ENCODE data around the gene RBM38. TPM values are rescaled to one million over a fixed set of nuclear protein-coding genes. Genes with fewer than 3 reads are reported as not detected.

The RBM38 gene
- total and polyA plus RNA-seq, 10 of the 15 experiments (the other 5 are each of a cell fraction or from before 2014, with no cell fraction given), result 0.32 to 118 (median 25.2) TPM

GRCh38 chr20:57400231-57400701 lies 9.1 kb downstream of the RBM38 start (continued):
- no peak for TF ChIP-seq JUND (IDR thresholded peaks at IDR 0.05; ENCODE audit: low read depth, low read length)
- TF ChIP-seq NRF1 (conservative IDR thresholded peaks at IDR 0.05; ENCODE audit: low read depth, low read length), result no peak
- TF ChIP-seq DPF2 (IDR thresholded peaks at IDR 0.05), result no peak
- TF ChIP-seq MYC (IDR thresholded peaks at IDR 0.05; ENCODE audit: insufficient read depth, insufficient read length, insufficient replicate concordance, low read length, severe bottlenecking), result no peak
- peak; percentile 59 for TF ChIP-seq RAD21 (IDR thresholded peaks at IDR 0.05; ENCODE audit: insufficient read depth, low read depth, low read length)
- no peak; the same call in 1 of the 2 replicates for TF ChIP-seq POLR2A (IDR thresholded peaks at IDR 0.05; ENCODE audit: low read depth, low read length)
- no peak for TF ChIP-seq ZBTB33 (IDR thresholded peaks at IDR 0.05)
- TF ChIP-seq TCF3 (IDR thresholded peaks at IDR 0.05; ENCODE audit: borderline replicate concordance, insufficient read depth, low read depth, low read length), result 0 out of 2 replicates have a peak, but pooled peaks have one; percentile 22
- 0 out of 2 replicates have a peak, but pooled peaks have one; percentile 21 for TF ChIP-seq IRF4 (IDR thresholded peaks at IDR 0.05; ENCODE audit: low read depth, low read length)
- TF ChIP-seq MXI1 (IDR thresholded peaks at IDR 0.05; ENCODE audit: low read depth, low read length), result peak; percentile 18
- peak; percentile 92 for TF ChIP-seq BACH1 (IDR thresholded peaks at IDR 0.05; ENCODE audit: borderline replicate concordance)
- TF ChIP-seq, protein P1, sequence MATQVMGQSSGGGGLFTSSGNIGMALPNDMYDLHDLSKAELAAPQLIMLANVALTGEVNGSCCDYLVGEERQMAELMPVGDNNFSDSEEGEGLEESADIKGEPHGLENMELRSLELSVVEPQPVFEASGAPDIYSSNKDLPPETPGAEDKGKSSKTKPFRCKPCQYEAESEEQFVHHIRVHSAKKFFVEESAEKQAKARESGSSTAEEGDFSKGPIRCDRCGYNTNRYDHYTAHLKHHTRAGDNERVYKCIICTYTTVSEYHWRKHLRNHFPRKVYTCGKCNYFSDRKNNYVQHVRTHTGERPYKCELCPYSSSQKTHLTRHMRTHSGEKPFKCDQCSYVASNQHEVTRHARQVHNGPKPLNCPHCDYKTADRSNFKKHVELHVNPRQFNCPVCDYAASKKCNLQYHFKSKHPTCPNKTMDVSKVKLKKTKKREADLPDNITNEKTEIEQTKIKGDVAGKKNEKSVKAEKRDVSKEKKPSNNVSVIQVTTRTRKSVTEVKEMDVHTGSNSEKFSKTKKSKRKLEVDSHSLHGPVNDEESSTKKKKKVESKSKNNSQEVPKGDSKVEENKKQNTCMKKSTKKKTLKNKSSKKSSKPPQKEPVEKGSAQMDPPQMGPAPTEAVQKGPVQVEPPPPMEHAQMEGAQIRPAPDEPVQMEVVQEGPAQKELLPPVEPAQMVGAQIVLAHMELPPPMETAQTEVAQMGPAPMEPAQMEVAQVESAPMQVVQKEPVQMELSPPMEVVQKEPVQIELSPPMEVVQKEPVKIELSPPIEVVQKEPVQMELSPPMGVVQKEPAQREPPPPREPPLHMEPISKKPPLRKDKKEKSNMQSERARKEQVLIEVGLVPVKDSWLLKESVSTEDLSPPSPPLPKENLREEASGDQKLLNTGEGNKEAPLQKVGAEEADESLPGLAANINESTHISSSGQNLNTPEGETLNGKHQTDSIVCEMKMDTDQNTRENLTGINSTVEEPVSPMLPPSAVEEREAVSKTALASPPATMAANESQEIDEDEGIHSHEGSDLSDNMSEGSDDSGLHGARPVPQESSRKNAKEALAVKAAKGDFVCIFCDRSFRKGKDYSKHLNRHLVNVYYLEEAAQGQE (IDR thresholded peaks at IDR 0.05; ENCODE audit: low read depth, low read length), result no peak
- peak; percentile 46; the same call in 1 of the 3 replicates for TF ChIP-seq POU2F2 (IDR thresholded peaks at IDR 0.05; ENCODE audit: borderline replicate concordance, low read depth, low read length)
- TF ChIP-seq NR2C2 (IDR thresholded peaks at IDR 0.05; ENCODE audit: borderline replicate concordance, control insufficient read depth, insufficient read length, low read depth), result no peak
- TF ChIP-seq NFXL1 (IDR thresholded peaks at IDR 0.05; ENCODE audit: borderline replicate concordance), result no peak
- TF ChIP-seq ZSCAN29 (IDR thresholded peaks at IDR 0.05), result no peak
- no peak for TF ChIP-seq TAF1 (IDR thresholded peaks at IDR 0.05; ENCODE audit: borderline replicate concordance, low read depth, low read length)
- TF ChIP-seq CREM (IDR thresholded peaks at IDR 0.05; ENCODE audit: low read depth), result no peak
- no peak for TF ChIP-seq RFX5 (IDR thresholded peaks at IDR 0.05; ENCODE audit: low read depth, low read length)
- TF ChIP-seq IRF3 (IDR thresholded peaks at IDR 0.05), result no peak
- TF ChIP-seq PML (IDR thresholded peaks at IDR 0.05; ENCODE audit: low read length), result no peak
- TF ChIP-seq ESRRA (IDR thresholded peaks at IDR 0.05; ENCODE audit: low read length), result no peak
- no peak for TF ChIP-seq ETV6 (conservative IDR thresholded peaks at IDR 0.05 in 1 of 2, IDR thresholded peaks at IDR 0.05 in 1 of 2; ENCODE audit: borderline replicate concordance in 1 of 2, low read depth in 1 of 2)
- no peak for TF ChIP-seq KDM1A (IDR thresholded peaks at IDR 0.05; ENCODE audit: borderline replicate concordance)

Measured in GM12878 (cell line).